Right forelimb (tissue), 1 donor: ENCODE results near the gene LRFN4.
A peak's percentile ranks its signal among the peaks of the same experiment; 100 is the strongest.

Source experiments
- DNase-seq: peaks from one replicate; pipeline ENCODE4 v3.0.0-alpha.2; 2018

LRFN4 gene

GRCh38 chr11:66845876-66846212 lies 11.0 kb upstream of the LRFN4 start:
- no peak for DNase-seq

GRCh38 chr11:66846671-66847091 lies 10.2 kb upstream of the LRFN4 start:
- DNase-seq: no peak

GRCh38 chr11:66847461-66848232 lies 9.2 kb upstream of the LRFN4 start:
- DNase-seq: no peak

GRCh38 chr11:66848671-66849500 lies 8.0 kb upstream of the LRFN4 start:
- DNase-seq: no peak

- no peak for DNase-seq
These were observed 7.2 kb upstream of the LRFN4 start for GRCh38 chr11:66849501-66850234.

GRCh38 chr11:66850235-66850587 lies 6.7 kb upstream of the LRFN4 start:
- no peak for DNase-seq

- DNase-seq: no peak
These were observed 6.2 kb upstream of the LRFN4 start for GRCh38 chr11:66850588-66851238.

GRCh38 chr11:66851239-66851596 lies 5.6 kb upstream of the LRFN4 start:
- DNase-seq: no peak

- DNase-seq: no peak
These were observed 5.0 kb upstream of the LRFN4 start for GRCh38 chr11:66851698-66852465.

GRCh38 chr11:66852466-66853241 lies 4.2 kb upstream of the LRFN4 start:
- DNase-seq: no peak

- peak; percentile 42 for DNase-seq
These were observed 3.3 kb upstream of the LRFN4 start for GRCh38 chr11:66853242-66854229.

GRCh38 chr11:66854231-66854661 lies 2.6 kb upstream of the LRFN4 start:
- DNase-seq: no peak

GRCh38 chr11:66854729-66855211 lies 2.1 kb upstream of the LRFN4 start:
- DNase-seq: no peak

- DNase-seq: peak; percentile 96
These were observed 1.0 kb upstream of the LRFN4 start for GRCh38 chr11:66855574-66856495.

- no peak for DNase-seq
These were observed 516 bp downstream of the LRFN4 start for GRCh38 chr11:66857234-66857926.

GRCh38 chr11:66857927-66858185 lies 992 bp downstream of the LRFN4 start:
- DNase-seq: no peak

- DNase-seq: no peak
These were observed 1.5 kb downstream of the LRFN4 start for GRCh38 chr11:66858186-66858938.
